AG04450 (cell line): ENCODE data around the gene SSH3. TPM values are rescaled to one million over a fixed set of nuclear protein-coding genes. Genes with fewer than 3 reads are reported as not detected.

Experiments
- CTCF ChIA-PET: fragments of 300-600, 350-600 bp; formaldehyde crosslinking; extraction: SDS; loops from one replicate; lab custom pipeline; 2022; ENCODE audit warnings: antibody characterized with exemption, inconsistent platforms; lab: Charles Lee
- POLR2A ChIA-PET: fragments of 350-600 bp; formaldehyde crosslinking; extraction: SDS; loops from one replicate; lab custom pipeline; 2021; ENCODE audit warnings: antibody characterized with exemption, inconsistent platforms; lab: Yijun Ruan, JAX
- DNase-seq: peaks from one replicate; pipeline ENCODE4 v3.0.0-alpha.2; 2011; ENCODE audit warnings: low read depth, low spot score
- H3K27ac ChIP-seq: one replicate; pipeline ENCODE4 v1.5.1; 2012; ENCODE audit warnings: low read depth, low read length, control low read depth
- H3K27me3 ChIP-seq: one replicate; pipeline ENCODE4 v1.6.0; 2012; ENCODE audit warnings: low read length; ENCODE audit not compliant: control insufficient read depth, insufficient read depth
- H3K4me3 ChIP-seq: 2 replicates; pipeline ENCODE4 v1.5.1; 2011; ENCODE audit warnings: mild to moderate bottlenecking, low read depth, low read length, control low read depth
- H3K9me3 ChIP-seq: 2 replicates; pipeline ENCODE4 v1.5.1; 2012; ENCODE audit warnings: low read length; ENCODE audit not compliant: control insufficient read depth, insufficient read depth
- polyA plus RNA-seq: library from polyadenylated mRNA; depleted of rRNA; stranded (reverse); fragments of >200 nt; gene quantifications from 2 replicates; pipeline ENCODE4 v1.2.3, GENCODE V29; 2011
- TF ChIP-seq, protein P1 (sequence below): IDR thresholded peaks from 2 replicates; pipeline ENCODE4 v1.5.1; 2011; ENCODE audit warnings: low read depth, low read length, control low read depth, inconsistent platforms

SSH3 gene
- polyA plus RNA-seq, 1 experiment = 16.5 TPM

DNA sequence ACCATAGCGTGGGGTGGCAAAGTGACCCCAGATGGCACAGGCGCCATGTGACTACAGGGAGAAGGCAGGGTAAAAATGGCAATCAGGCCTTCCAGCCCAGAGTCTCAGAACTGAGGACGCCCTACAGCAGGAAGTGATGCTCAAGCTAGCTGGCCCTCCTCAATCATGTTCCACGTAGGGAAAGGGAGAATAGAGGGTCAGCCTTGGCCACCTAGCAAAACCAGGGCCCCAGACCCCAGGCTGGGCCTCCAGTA, 15.2 kb upstream of the SSH3 start:
- peak overlapping the region; percentile 97 for H3K27ac ChIP-seq
- H3K9me3 ChIP-seq = no peaks in the 10 kb centered on the region; the same call in 1 of the 2 replicates
- H3K27me3 ChIP-seq = no peaks in the 10 kb centered on the region
- POLR2A ChIA-PET = interaction anchor here (0.6 to 2.6 kb wide), 8 partner anchors 8 to 89 kb away, joined by 3 to 20 read pairs (median 5); partner anchors contain the start of gene SSH3
- H3K4me3 ChIP-seq = peak overlapping the region; percentile 76
- no peak for DNase-seq
- TF ChIP-seq, protein P1, sequence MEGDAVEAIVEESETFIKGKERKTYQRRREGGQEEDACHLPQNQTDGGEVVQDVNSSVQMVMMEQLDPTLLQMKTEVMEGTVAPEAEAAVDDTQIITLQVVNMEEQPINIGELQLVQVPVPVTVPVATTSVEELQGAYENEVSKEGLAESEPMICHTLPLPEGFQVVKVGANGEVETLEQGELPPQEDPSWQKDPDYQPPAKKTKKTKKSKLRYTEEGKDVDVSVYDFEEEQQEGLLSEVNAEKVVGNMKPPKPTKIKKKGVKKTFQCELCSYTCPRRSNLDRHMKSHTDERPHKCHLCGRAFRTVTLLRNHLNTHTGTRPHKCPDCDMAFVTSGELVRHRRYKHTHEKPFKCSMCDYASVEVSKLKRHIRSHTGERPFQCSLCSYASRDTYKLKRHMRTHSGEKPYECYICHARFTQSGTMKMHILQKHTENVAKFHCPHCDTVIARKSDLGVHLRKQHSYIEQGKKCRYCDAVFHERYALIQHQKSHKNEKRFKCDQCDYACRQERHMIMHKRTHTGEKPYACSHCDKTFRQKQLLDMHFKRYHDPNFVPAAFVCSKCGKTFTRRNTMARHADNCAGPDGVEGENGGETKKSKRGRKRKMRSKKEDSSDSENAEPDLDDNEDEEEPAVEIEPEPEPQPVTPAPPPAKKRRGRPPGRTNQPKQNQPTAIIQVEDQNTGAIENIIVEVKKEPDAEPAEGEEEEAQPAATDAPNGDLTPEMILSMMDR = no peak
- CTCF ChIA-PET = interaction anchor here (1.0 to 2.3 kb wide), 4 partner anchors 11 to 207 kb away, joined by 3 to 16 read pairs (median 3); no protein-coding TSS in a partner anchor

DNA sequence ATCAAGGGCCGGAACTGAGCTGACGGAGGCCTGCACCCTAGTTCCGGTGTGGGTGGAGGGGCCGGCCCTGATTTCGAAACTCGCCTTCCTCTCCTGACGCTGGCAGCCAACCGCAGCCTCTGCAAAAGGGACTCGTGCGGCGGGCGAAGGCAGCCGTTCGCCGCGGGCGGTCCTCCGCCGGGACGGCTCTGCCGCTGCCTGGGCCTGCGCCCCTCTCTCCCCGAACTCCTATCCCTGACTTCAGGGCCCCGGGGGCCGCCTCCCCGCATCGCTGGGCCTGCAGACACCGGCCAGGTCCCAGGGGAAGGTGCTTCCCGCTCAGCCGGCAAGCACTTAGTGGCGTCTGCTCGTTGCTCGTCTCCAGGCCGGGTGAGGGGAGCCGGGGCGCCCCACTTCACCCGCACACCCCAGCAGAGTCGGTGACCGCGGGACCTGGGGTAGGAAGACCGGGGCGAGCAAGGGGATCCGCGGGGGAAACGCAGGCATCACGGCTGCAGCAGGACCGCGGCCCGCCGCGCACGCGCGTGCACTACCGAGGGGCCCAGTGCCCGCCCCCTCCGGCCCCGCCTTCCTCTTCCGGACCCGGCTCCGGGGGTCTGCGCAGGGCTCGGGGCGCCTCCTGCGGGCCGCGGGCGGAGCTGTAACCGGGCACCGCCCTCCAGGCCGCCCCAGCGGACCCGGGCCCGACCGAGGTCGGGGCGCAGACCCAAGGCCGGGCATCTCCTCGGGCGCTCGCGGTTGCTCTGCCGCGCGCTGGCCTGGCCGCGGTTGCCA, 14.7 kb upstream of the SSH3 start:
- H3K27me3 ChIP-seq = no peaks in the 10 kb centered on the region
- POLR2A ChIA-PET = interaction anchor here (0.6 to 2.6 kb wide), 11 partner anchors 8 to 90 kb away, joined by 3 to 20 read pairs (median 5); partner anchors contain the start of gene SSH3
- peak overlapping the region; percentile 97 for H3K27ac ChIP-seq
- peak; percentile 66 for DNase-seq
- no peaks in the 10 kb centered on the region; the same call in 1 of the 2 replicates for H3K9me3 ChIP-seq
- H3K4me3 ChIP-seq = peak overlapping the region; percentile 76
- TF ChIP-seq, protein P1 = 0 out of 2 replicates have a peak, but pooled peaks have one; percentile 28
- CTCF ChIA-PET = interaction anchor here (1.0 to 2.3 kb wide), 8 partner anchors 10 to 208 kb away, joined by 3 to 16 read pairs (median 3); no protein-coding TSS in a partner anchor

DNA sequence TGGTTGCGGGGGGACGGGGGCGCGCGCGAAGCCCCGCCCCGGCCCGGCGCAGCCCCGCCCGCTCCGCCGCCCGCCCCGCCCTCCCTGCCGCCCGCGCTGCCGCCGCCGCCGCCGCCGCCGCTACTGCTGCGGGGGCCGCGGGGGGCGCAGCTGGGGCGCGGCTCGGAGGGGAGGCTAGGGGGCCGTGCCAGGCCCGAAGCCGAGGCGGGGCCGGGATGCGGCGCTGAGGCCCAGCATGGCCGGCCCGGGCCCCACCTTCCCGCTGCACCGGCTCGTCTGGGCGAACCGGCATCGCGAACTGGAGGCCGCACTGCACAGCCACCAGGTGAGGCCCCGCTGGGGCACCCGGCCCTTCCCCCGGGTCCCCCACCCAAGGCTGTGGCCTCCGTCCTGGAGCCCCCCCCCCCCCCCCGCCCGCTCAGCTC, 14.1 kb upstream of the SSH3 start, which contains the start of gene ANKRD13D:
ANKRD13D (plus strand) TSS at position 78 of the 425 bp plus-strand sequence; CDS start at position 236, 158 bp downstream.
- POLR2A ChIA-PET = interaction anchor here (0.9 to 2.6 kb wide), 6 partner anchors 11 to 50 kb away, joined by 3 to 20 read pairs (median 8); partner anchors contain the start of gene SSH3
- CTCF ChIA-PET = interaction anchor here (0.9 to 2.3 kb wide), 8 partner anchors 10 to 208 kb away, joined by 3 to 16 read pairs (median 3); no protein-coding TSS in a partner anchor
- H3K9me3 ChIP-seq = no peaks in the 10 kb centered on the region; the same call in 1 of the 2 replicates
- peak within 1 kb of the TSS; percentile 97 for H3K27ac ChIP-seq
- no peaks in the 10 kb centered on the region for H3K27me3 ChIP-seq
- DNase-seq = no peak
- TF ChIP-seq, protein P1 = no peak
- H3K4me3 ChIP-seq = peak within 1 kb of the TSS; percentile 78

DNA sequence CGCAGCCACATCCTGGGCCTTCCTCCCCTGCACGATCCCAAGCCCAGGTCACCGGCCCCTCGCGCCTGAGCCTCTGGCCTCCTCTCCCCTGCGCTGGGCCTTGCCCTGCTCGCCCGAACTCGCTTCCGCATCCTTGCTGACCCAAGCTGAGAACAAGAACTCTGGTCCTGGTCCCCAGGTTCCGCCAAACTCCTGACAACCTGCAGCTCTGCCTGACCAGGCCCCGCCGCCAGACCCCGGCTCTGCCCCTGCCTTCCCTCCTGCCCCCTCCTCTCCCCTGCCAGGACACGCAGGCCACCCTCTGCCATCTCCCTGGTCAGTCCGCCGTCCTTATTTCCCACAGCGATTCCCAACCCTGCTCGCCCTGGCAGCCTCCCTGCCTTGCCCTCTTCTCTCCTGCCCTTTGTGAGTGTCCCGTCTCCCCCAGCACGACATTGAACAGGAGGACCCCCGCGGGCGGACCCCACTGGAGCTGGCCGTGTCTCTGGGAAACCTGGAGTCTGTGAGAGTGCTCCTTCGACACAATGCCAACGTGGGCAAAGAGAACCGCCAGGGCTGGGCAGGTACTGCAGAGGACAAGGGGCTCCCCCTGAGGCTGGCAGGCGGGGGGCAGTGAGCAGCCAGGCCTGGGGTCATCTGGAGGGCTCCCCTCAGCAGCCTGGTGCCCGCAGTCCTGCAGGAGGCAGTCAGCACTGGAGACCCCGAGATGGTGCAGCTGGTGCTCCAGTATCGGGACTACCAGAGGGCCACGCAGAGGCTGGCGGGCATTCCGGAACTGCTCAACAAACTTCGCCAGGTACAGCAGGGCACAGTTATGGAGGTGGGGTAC, 13.5 kb upstream of the SSH3 start:
- POLR2A ChIA-PET = interaction anchor here (0.9 to 2.6 kb wide), 3 partner anchors 12 to 30 kb away, joined by 3 to 20 read pairs (median 12); no protein-coding TSS in a partner anchor
- H3K27me3 ChIP-seq = no peaks in the 10 kb centered on the region
- CTCF ChIA-PET = interaction anchor here (0.9 to 2.3 kb wide), 5 partner anchors 12 to 93 kb away, joined by 3 to 16 read pairs (median 3); no protein-coding TSS in a partner anchor
- TF ChIP-seq, protein P1 = no peak
- H3K27ac ChIP-seq = no peak overlapping the region
- H3K4me3 ChIP-seq = peak overlapping the region; percentile 78
- no peak for DNase-seq
- H3K9me3 ChIP-seq = peaks cover under 1% of the 10 kb centered on the region
